HuH-7 (cell line): ENCODE data around the gene CD320.
"Not testable (repeated sequence)": the region's sequence is repeated elsewhere in the genome, so short reads cannot be mapped to it uniquely, and the experiment has no call there.

Experiments used
- DNase-seq: peaks from one replicate; pipeline ENCODE4 v3.0.0; 2011; ENCODE audit warnings: low spot score

CD320 gene

GRCh38 chr19:8307965-8308866, at the start of gene CD320:
Gene CD320, minus strand, starts transcription at chr19:8308358. Its CDS starts 68 bp downstream, at chr19:8308290.
- DNase-seq: peak; percentile 94

- no peak for DNase-seq
These were observed 48.9 kb upstream of the CD320 start for GRCh38 chr19:8357007-8357521.

- DNase-seq: no peak
These were observed 47.7 kb upstream of the CD320 start for GRCh38 chr19:8355631-8356402.

- not testable (repeated sequence) for DNase-seq
These were observed 44.7 kb upstream of the CD320 start for GRCh38 chr19:8352845-8353244.

- no peak for DNase-seq
These were observed 44.1 kb upstream of the CD320 start for GRCh38 chr19:8352134-8352827.

- not testable (repeated sequence) for DNase-seq
These were observed 41.6 kb upstream of the CD320 start for GRCh38 chr19:8349629-8350372.

- no peak for DNase-seq
These were observed 35.3 kb upstream of the CD320 start for GRCh38 chr19:8343483-8343844.

- DNase-seq: peak; percentile 97
These were observed 34.7 kb upstream of the CD320 start, which contains the start of gene KANK3 for GRCh38 chr19:8342684-8343482. Gene KANK3, minus strand, starts transcription at chr19:8343262. Its CDS starts 5,434 bp downstream, at chr19:8337828.

- DNase-seq: no peak
These were observed 34.1 kb upstream of the CD320 start for GRCh38 chr19:8342316-8342683.

- DNase-seq: not testable (repeated sequence)
These were observed 33.3 kb upstream of the CD320 start for GRCh38 chr19:8341504-8341903.

- DNase-seq: peak; percentile 71
These were observed 32.4 kb upstream of the CD320 start for GRCh38 chr19:8340341-8341096.

- no peak for DNase-seq
These were observed 30.7 kb upstream of the CD320 start for GRCh38 chr19:8338835-8339234.

GRCh38 chr19:8337728-8338127, 29.6 kb upstream of the CD320 start:
- DNase-seq: no peak

- no peak for DNase-seq
These were observed 28.5 kb upstream of the CD320 start for GRCh38 chr19:8336660-8337059.

- no peak for DNase-seq
These were observed 28.0 kb upstream of the CD320 start for GRCh38 chr19:8336072-8336569.

- DNase-seq: no peak
These were observed 27.3 kb upstream of the CD320 start for GRCh38 chr19:8335343-8336071.

GRCh38 chr19:8334458-8335342, 26.5 kb upstream of the CD320 start:
- peak; percentile 79 for DNase-seq
